Heart right ventricle (tissue), 16 donors: ENCODE measurements around the gene ST8SIA6. TPM values are rescaled to one million over a fixed set of nuclear protein-coding genes. Genes with fewer than 3 reads are reported as not detected.
A peak's percentile ranks its signal among the peaks of the same experiment; 100 is the strongest.

ENCODE experiments used
- ATAC-seq, 8 donors: fragments of 200-7000 bp; cut with Tn5 transposase; one replicate each; pipeline ENCODE4 v1.9.1; 2020; ENCODE audit warnings: mild to moderate bottlenecking in 8 of 8, moderate library complexity in 8 of 8, moderate number of reproducible peaks in 1 of 8
- DNase-seq, 2 donors: peaks; one replicate each; pipeline ENCODE4 v3.0.0-alpha.2; 2020
- H3K27ac ChIP-seq, 10 donors: fragments of 200-600 bp; sonication (generic) in 2 of 10; one replicate each; pipeline versions ENCODE4 v1.5.0 to v1.8.0; 2020 to 2022; ENCODE audit warnings: mild to moderate bottlenecking in 3 of 10
- H3K27me3 ChIP-seq, 7 donors: fragments of 200-600 bp; one replicate each; pipeline ENCODE4 v1.8.0; 2021 to 2022; ENCODE audit warnings: mild to moderate bottlenecking in 2 of 7
- H3K36me3 ChIP-seq, 9 donors: fragments of 200-600 bp; sonication (generic) in 1 of 9; one replicate each; pipeline versions ENCODE4 v1.5.0 to v1.8.0; 2020 to 2022; ENCODE audit warnings: mild to moderate bottlenecking in 2 of 9
- H3K4me1 ChIP-seq, 9 donors: fragments of 200-600 bp; sonication (generic) in 1 of 9; one replicate each; pipeline versions ENCODE4 v1.5.0 to v1.8.0; 2020 to 2022; ENCODE audit warnings: mild to moderate bottlenecking in 4 of 9
- H3K4me3 ChIP-seq, 10 donors: fragments of 200-600 bp; sonication (generic) in 2 of 10; one replicate each; pipeline versions ENCODE4 v1.5.0 to v1.8.0; 2020 to 2022; ENCODE audit warnings: mild to moderate bottlenecking in 7 of 10, moderate library complexity in 2 of 10
- H3K9me3 ChIP-seq, 11 donors: fragments of 200-600 bp in 10 of 11; sonication (generic) in 2 of 11; one replicate each; pipeline versions ENCODE4 v1.5.0 to v1.8.0; 2013 to 2022; ENCODE audit warnings: mild to moderate bottlenecking in 2 of 11, control low read depth in 1 of 11, moderate library complexity in 1 of 11
- CTCF ChIP-seq, 9 donors: fragments of 200-600 bp; sonication (generic) in 2 of 9; IDR thresholded peaks; one replicate each; pipeline versions ENCODE4 v1.5.0 to v1.8.0; 2021 to 2022; ENCODE audit warnings: antibody characterized with exemption in 9 of 9, mild to moderate bottlenecking in 5 of 9, moderate library complexity in 1 of 9
- WGBS, 2 donors: extraction: QIAGEN DNeasy Blood & Tissue Kit; methylation state at CpG; one replicate each; pipeline ENCODE4 v1.1.7; 2013; ENCODE audit warnings: inconsistent platforms in 1 of 2; 5-methylcytosine and 5-hydroxymethylcytosine counted together
- intact Hi-C, 10 donors: fragments of 100-400 bp; cut with DNase I; formaldehyde crosslinking; loops; one replicate each; pipeline versions ENCODE4 v1.11.1 to v1.14.2; 2022
- polyA plus RNA-seq, 2 donors: library from polyadenylated mRNA; stranded (reverse); fragments of 200-250 nt; gene quantifications; one replicate each; pipeline ENCODE4 v1.2.3, GENCODE V29; 2013
- total RNA-seq, 10 donors: library from RNA; stranded (reverse); fragmentation: NEBNext Ultra II Directional in 3 of 10; extraction: Animal tissue kit (Norgen Biotek cat#: 25700) in 3 of 10; gene quantifications; one replicate each; pipeline versions ENCODE4 v1.2.1 to v1.2.4, GENCODE V29; 2021 to 2023
- donor health status: Arrhythmogenic right ventricular cardiomyopathy.
- donor health status: ischemic (EF 13 %, LVEDD 7.1; RV severe dilation, severe dysfunction).
- donor health status: healthy with polysubstance abuse.
- donor health status: DM: no; HTN: yes; CAD: no.
- donor health status: DM: no; HTN: no; CAD: no.
- donor health status: ischemic (EF 25% LVEDD 6.9; RV normal size, moderate dysfunction).
- donor health status: ischemic (EF 25% LVEDD 5.7; RV mildly dilated, moderate dysfunction).
- donor health status: healthy.
- donor health status: DM: yes; HTN: yes; CAD: no.
- donor health status: Ischemic cardiomyopathy.
- donor health status: ischemic (EF 35%, LVEDD 5.7; RV mildly dilated, moderate dysfunction).
- donor health status: nonischemic (EF 11% LVEDD 7.7; RV severe dilation, severe dysfunction).
- donor health status: DM: yes; HTN: yes; CAD: no.
- donor health status: PGD.
- donor health status: ischemic (EF 29% LVEDD 5.4; RV normal size, mild dysfunction).
- donor health status: nonischemic (EF 23%, LVEDD 6.1; RV moderate dilation, normal function).

ST8SIA6 gene
- total and polyA plus RNA-seq, 12 donors = 1.8 to 12.8 (median 8.1) TPM

GRCh38 chr10:17456032-17456548, 1.7 kb upstream of the ST8SIA6 start:
- TF ChIP-seq CTCF (IDR thresholded peaks at IDR 0.05) = no peak

GRCh38 chr10:17455015-17455520, 673 bp upstream of the ST8SIA6 start:
- no peak for TF ChIP-seq CTCF (IDR thresholded peaks at IDR 0.05)
- ATAC-seq (peak in 1 of 8 donors; percentile 12), DNase-seq (no peak)
- peaks cover 0 to 13% (median 0%) of the 10 kb centered on the region in 11 donors for H3K9me3 ChIP-seq
- H3K4me3 ChIP-seq = peak overlapping the region in 9 of 10 donors; percentile 40 to 72 (median 60)
- H3K27ac ChIP-seq = peak overlapping the region in 9 of 10 donors; percentile 48 to 89 (median 84)
- intact Hi-C loops = loop anchor here in 2 of 10 donors (10.0 kb wide), 1 partner anchor 130 kb away; no protein-coding TSS in a partner anchor
- H3K4me1 ChIP-seq = peaks cover 0 to 18% (median 8%) of the 10 kb centered on the region in 9 donors
- peaks cover 0 to 12% (median 0%) of the 10 kb centered on the region in 9 donors for H3K36me3 ChIP-seq
- 86 to 93% methylated on average over 2 of the region's 2 CpGs for WGBS, 2 donors
- H3K27me3 ChIP-seq = peaks cover 0 to 45% (median 13%) of the 10 kb centered on the region in 7 donors

More at GRCh38 chr10:17456032-17456548, 1.7 kb upstream of the ST8SIA6 start:
- DNase-seq = no peak
- H3K9me3 ChIP-seq = peaks cover 0 to 9% (median 0%) of the 10 kb centered on the region in 11 donors
- H3K27ac ChIP-seq = no peak overlapping the region
- H3K27me3 ChIP-seq = peaks cover 0 to 45% (median 13%) of the 10 kb centered on the region in 7 donors
- intact Hi-C loops = loop anchor here in 2 of 10 donors (10.0 kb wide), 1 partner anchor 129 kb away; no protein-coding TSS in a partner anchor
- ATAC-seq = no peak
- WGBS, 2 donors = 95 to 99% methylated on average over 2 of the region's 2 CpGs
- peaks cover 0 to 18% (median 8%) of the 10 kb centered on the region in 9 donors for H3K4me1 ChIP-seq
- no peak overlapping the region for H3K4me3 ChIP-seq
- H3K36me3 ChIP-seq = peaks cover 0 to 4% (median 0%) of the 10 kb centered on the region in 9 donors

GRCh38 chr10:17453373-17454091, 863 bp downstream of the ST8SIA6 start:
- 1% methylated on average over 58 to 66 of the region's 66 CpGs for WGBS, 2 donors
- DNase-seq = peak; percentile 26 to 47
- no peak for TF ChIP-seq CTCF (IDR thresholded peaks at IDR 0.05)

GRCh38 chr10:17453035-17453372, 1.4 kb downstream of the ST8SIA6 start:
- Histone ChIP-seq H3K4me1 (peaks cover 0 to 18% (median 8%) of the 10 kb centered on the region in 9 donors), H3K27me3 (peaks cover 0 to 45% (median 13%) of the 10 kb centered on the region in 7 donors), H3K9me3 (peaks cover 0 to 33% (median 20%) of the 10 kb centered on the region in 11 donors), H3K4me3 (peak overlapping the region in 9 of 10 donors; percentile 51 to 72 (median 62)), H3K27ac (peak overlapping the region in 9 of 10 donors; percentile 68 to 89 (median 84)), H3K36me3 (peaks cover 0 to 33% (median 6%) of the 10 kb centered on the region in 9 donors)
- intact Hi-C loops = loop anchor here in 2 of 10 donors (10.0 kb wide), 1 partner anchor 132 kb away; no protein-coding TSS in a partner anchor
- TF ChIP-seq CTCF (IDR thresholded peaks at IDR 0.05) = no peak
- peak in 3 of 8 donors; percentile 12 to 13 (median 13) for ATAC-seq
- WGBS, 2 donors = 12% methylated on average over 7 of the region's 7 CpGs
- no peak for DNase-seq

More at GRCh38 chr10:17453373-17454091, 863 bp downstream of the ST8SIA6 start:
- peak; percentile 53 to 88 (median 78) for ATAC-seq
- Histone ChIP-seq H3K4me1 (peaks cover 0 to 18% (median 8%) of the 10 kb centered on the region in 9 donors), H3K4me3 (peak overlapping the region; percentile 39 to 72 (median 61)), H3K36me3 (peaks cover 0 to 27% (median 6%) of the 10 kb centered on the region in 9 donors), H3K9me3 (peaks cover 0 to 28% (median 15%) of the 10 kb centered on the region in 11 donors), H3K27me3 (peaks cover 0 to 45% (median 13%) of the 10 kb centered on the region in 7 donors), H3K27ac (peak overlapping the region; percentile 68 to 89 (median 81))
- intact Hi-C loops = loop anchor here in 2 of 10 donors (10.0 kb wide), 1 partner anchor 131 kb away; no protein-coding TSS in a partner anchor
